Fibroblast of lung (primary cell): Measurements from ENCODE around the gene PLEKHA1. TPM values are rescaled to one million over a fixed set of nuclear protein-coding genes. Genes with fewer than 3 reads are reported as not detected.

Experiments
- DNase-seq, 2 donors: peaks; one replicate each; pipeline versions ENCODE4 v3.0.0 to v3.0.0-alpha.2; 2010; ENCODE audit warnings: low read depth in 2 of 2
- H2AFZ ChIP-seq: 2 replicates; pipeline ENCODE4 v1.5.1; 2012; ENCODE audit warnings: low read length, control low read depth, inconsistent platforms
- H3K27ac ChIP-seq: 2 replicates; pipeline ENCODE4 v1.5.1; 2011; ENCODE audit warnings: low read length, control low read depth; ENCODE audit not compliant: insufficient read depth
- H3K27me3 ChIP-seq: 2 replicates; pipeline ENCODE4 v1.5.1; 2011; ENCODE audit warnings: mild to moderate bottlenecking, low read length; ENCODE audit not compliant: control insufficient read depth, insufficient read depth
- H3K36me3 ChIP-seq: 2 replicates; pipeline ENCODE4 v1.5.1; 2011; ENCODE audit warnings: low read length; ENCODE audit not compliant: control insufficient read depth, insufficient read depth
- H3K4me1 ChIP-seq: 2 replicates; pipeline ENCODE4 v1.5.1; 2011; ENCODE audit warnings: low read length; ENCODE audit not compliant: control insufficient read depth, insufficient read depth; ENCODE audit errors: extremely low read depth
- H3K4me2 ChIP-seq: 2 replicates; pipeline ENCODE4 v1.5.1; 2011; ENCODE audit warnings: low read length, control low read depth; ENCODE audit not compliant: insufficient read depth; ENCODE audit errors: extremely low read depth
- H3K4me3 ChIP-seq, 4 experiments: fragments of 200-600 bp in 1 of 4; sonication (generic) in 1 of 4; replicated peaks in 1 of 4; 2 replicates each; pipeline ENCODE4 v1.5.1; 2011 to 2016; ENCODE audit warnings: low read length in 4 of 4, low read depth in 3 of 4, mild to moderate bottlenecking in 3 of 4, control low read depth in 2 of 4, inconsistent platforms in 1 of 4, mixed read lengths in 1 of 4; ENCODE audit not compliant: insufficient read depth in 1 of 4; ENCODE audit errors: control extremely low read depth in 1 of 4
- H3K79me2 ChIP-seq: 2 replicates; pipeline ENCODE4 v1.5.1; 2012; ENCODE audit warnings: mild to moderate bottlenecking, low read length, inconsistent platforms; ENCODE audit not compliant: control insufficient read depth, insufficient read depth
- H3K9ac ChIP-seq: 2 replicates; pipeline ENCODE4 v1.5.1; 2011; ENCODE audit warnings: mild to moderate bottlenecking, low read length, control low read depth; ENCODE audit not compliant: insufficient read depth
- H3K9me3 ChIP-seq: 2 replicates; pipeline ENCODE4 v1.5.1; 2012; ENCODE audit warnings: low read depth, low read length; ENCODE audit not compliant: control insufficient read depth, insufficient read depth
- H4K20me1 ChIP-seq: 2 replicates; pipeline ENCODE4 v1.5.1; 2011; ENCODE audit warnings: low read length; ENCODE audit not compliant: control insufficient read depth, insufficient read depth; ENCODE audit errors: extremely low read depth
- EZH2 ChIP-seq: IDR thresholded peaks from 2 replicates; pipeline ENCODE4 v1.5.1; 2012; ENCODE audit warnings: low read length, control low read depth, mild to moderate bottlenecking; ENCODE audit errors: missing control alignments
- polyA minus RNA-seq: library from RNA; depleted of rRNA, polyadenylated mRNA; stranded (reverse); fragments of >200 nt; gene quantifications from 2 replicates; pipeline ENCODE4 v1.2.3, GENCODE V29; 2011; ENCODE audit warnings: low replicate concordance
- polyA plus RNA-seq, 2 donors: library from polyadenylated mRNA; depleted of rRNA in 1 of 2; stranded (reverse) in 1 of 2; unstranded in 1 of 2; fragments of >200 nt; gene quantifications; 2 replicates each; pipeline ENCODE4 v1.2.1, GENCODE V29; 2011 to 2012; ENCODE audit warnings: missing spikeins in 1 of 2
- total RNA-seq: library from RNA; depleted of rRNA; stranded (reverse); fragments of >200 nt; gene quantifications from 2 replicates; pipeline ENCODE4 v1.2.1, GENCODE V29; 2014
- TF ChIP-seq, protein P1 (sequence below), 2 donors: IDR thresholded peaks in 1 of 2; conservative IDR thresholded peaks in 1 of 2; 1 replicate in 1 of 2; 2 replicates in 1 of 2; pipeline ENCODE4 v1.5.1; 2011 to 2012; ENCODE audit warnings: low read length in 2 of 2, control low read depth in 1 of 2, inconsistent platforms in 1 of 2, low read depth in 1 of 2, mild to moderate bottlenecking in 1 of 2

PLEKHA1 gene
- 9.5 and 14.4 TPM in 2 replicates for total RNA-seq
- 19.6 and 37.9 TPM in 2 replicates for polyA plus RNA-seq
- polyA plus RNA-seq (2012): 9.8 and 17.6 TPM in 2 replicates
- 2.0 and 6.7 TPM in 2 replicates for polyA minus RNA-seq

DNA sequence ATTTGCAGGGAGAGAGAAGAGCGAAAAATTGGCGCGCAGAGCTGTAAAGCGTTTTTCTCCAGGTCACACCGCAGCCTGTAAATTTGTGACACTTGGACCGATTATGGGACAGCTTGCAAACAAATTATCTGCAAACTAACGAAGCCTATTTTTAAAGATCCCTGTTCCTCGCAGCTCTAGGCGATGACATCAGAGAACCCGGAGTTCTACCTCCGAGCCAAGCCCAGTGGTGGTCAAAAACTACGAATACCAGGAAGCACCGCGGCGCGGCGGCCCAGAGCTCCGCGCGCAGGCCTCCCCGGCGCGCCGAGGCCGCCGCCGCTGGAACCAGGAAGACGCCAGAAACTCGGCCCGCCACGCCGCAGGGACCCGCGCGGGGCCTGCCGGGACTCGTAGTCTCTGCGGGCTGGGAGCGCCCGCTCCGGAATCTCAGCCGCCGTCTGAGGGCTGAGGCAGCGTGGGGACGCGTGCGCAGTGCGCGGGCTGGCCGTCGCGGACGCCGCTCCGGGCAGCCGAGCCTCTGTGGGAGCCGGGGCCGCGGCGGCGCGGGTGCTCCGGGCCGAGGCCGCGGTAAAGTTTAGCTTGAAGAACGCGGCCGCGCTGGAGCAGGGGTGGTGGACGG, at the start of gene PLEKHA1:
TSS of gene PLEKHA1 (plus strand) at position 472 of the 622 bp plus-strand sequence. CDS start 18,493 bp downstream, outside the sequence.
- H3K27me3 ChIP-seq: no peaks in the 10 kb centered on the region
- no peaks in the 10 kb centered on the region for H3K9me3 ChIP-seq
- peak within 1 kb of the TSS; percentile 99 for H3K4me2 ChIP-seq
- H3K4me3 ChIP-seq: peak within 1 kb of the TSS; percentile 77 to 88 (median 81)
- no peaks in the 10 kb centered on the region for H3K36me3 ChIP-seq
- no peak for TF ChIP-seq EZH2
- TF ChIP-seq, protein P1, sequence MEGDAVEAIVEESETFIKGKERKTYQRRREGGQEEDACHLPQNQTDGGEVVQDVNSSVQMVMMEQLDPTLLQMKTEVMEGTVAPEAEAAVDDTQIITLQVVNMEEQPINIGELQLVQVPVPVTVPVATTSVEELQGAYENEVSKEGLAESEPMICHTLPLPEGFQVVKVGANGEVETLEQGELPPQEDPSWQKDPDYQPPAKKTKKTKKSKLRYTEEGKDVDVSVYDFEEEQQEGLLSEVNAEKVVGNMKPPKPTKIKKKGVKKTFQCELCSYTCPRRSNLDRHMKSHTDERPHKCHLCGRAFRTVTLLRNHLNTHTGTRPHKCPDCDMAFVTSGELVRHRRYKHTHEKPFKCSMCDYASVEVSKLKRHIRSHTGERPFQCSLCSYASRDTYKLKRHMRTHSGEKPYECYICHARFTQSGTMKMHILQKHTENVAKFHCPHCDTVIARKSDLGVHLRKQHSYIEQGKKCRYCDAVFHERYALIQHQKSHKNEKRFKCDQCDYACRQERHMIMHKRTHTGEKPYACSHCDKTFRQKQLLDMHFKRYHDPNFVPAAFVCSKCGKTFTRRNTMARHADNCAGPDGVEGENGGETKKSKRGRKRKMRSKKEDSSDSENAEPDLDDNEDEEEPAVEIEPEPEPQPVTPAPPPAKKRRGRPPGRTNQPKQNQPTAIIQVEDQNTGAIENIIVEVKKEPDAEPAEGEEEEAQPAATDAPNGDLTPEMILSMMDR (conservative IDR thresholded peaks at IDR 0.05 in 1 of 2, IDR thresholded peaks at IDR 0.05 in 1 of 2; ENCODE audit: low read depth in 1 of 2, low read length in 2 of 2): peak in 1 of 2 donors; percentile 8
- peaks cover 3% of the 10 kb centered on the region for H3K4me1 ChIP-seq
- H3K9ac ChIP-seq: peak within 1 kb of the TSS; percentile 74
- DNase-seq: peak; percentile 92 to 95
- H4K20me1 ChIP-seq: no peaks in the 10 kb centered on the region
- H2AFZ ChIP-seq: peak within 1 kb of the TSS; percentile 85
- H3K79me2 ChIP-seq: no peaks in the 10 kb centered on the region
- peak within 1 kb of the TSS; percentile 81 for H3K27ac ChIP-seq

- H3K36me3 ChIP-seq: no peaks in the 10 kb centered on the region
- H3K4me2 ChIP-seq: no peak overlapping the region
- no peaks in the 10 kb centered on the region for H3K79me2 ChIP-seq
- no peak overlapping the region for H3K4me3 ChIP-seq
- H3K27me3 ChIP-seq: peaks cover 6% of the 10 kb centered on the region
- H2AFZ ChIP-seq: no peak overlapping the region
- H4K20me1 ChIP-seq: no peaks in the 10 kb centered on the region
- no peak overlapping the region for H3K27ac ChIP-seq
- TF ChIP-seq, protein P1 (conservative IDR thresholded peaks at IDR 0.05 in 1 of 2, IDR thresholded peaks at IDR 0.05 in 1 of 2; ENCODE audit: low read depth in 1 of 2, low read length in 2 of 2): no peak
- TF ChIP-seq EZH2: no peak
- no peak for DNase-seq
- H3K9me3 ChIP-seq: no peaks in the 10 kb centered on the region
- no peaks in the 10 kb centered on the region for H3K4me1 ChIP-seq
- H3K9ac ChIP-seq: no peak overlapping the region
These were observed 49.3 kb upstream of the PLEKHA1 start for GRCh38 chr10:122325235-122325634.

- no peak overlapping the region for H3K9ac ChIP-seq
These were observed 48.1 kb upstream of the PLEKHA1 start for GRCh38 chr10:122326385-122326784.

More at GRCh38 chr10:122326385-122326784, 48.1 kb upstream of the PLEKHA1 start:
- no peaks in the 10 kb centered on the region for H3K79me2 ChIP-seq
- no peak for TF ChIP-seq EZH2
- TF ChIP-seq, protein P1 (conservative IDR thresholded peaks at IDR 0.05 in 1 of 2, IDR thresholded peaks at IDR 0.05 in 1 of 2; ENCODE audit: low read depth in 1 of 2, low read length in 2 of 2): no peak
- H3K4me1 ChIP-seq: no peaks in the 10 kb centered on the region
- no peak for DNase-seq
- H3K27ac ChIP-seq: no peak overlapping the region
- no peak overlapping the region for H2AFZ ChIP-seq
- H4K20me1 ChIP-seq: no peaks in the 10 kb centered on the region
- H3K36me3 ChIP-seq: no peaks in the 10 kb centered on the region
- no peak overlapping the region for H3K4me3 ChIP-seq
- H3K4me2 ChIP-seq: no peak overlapping the region
- H3K9me3 ChIP-seq: no peaks in the 10 kb centered on the region
- peaks cover 9% of the 10 kb centered on the region for H3K27me3 ChIP-seq
